ENCODE measurements around the gene MACO1. TPM values are rescaled to one million over a fixed set of nuclear protein-coding genes. Genes with fewer than 3 reads are reported as not detected.

Gene MACO1
- total and polyA plus RNA-seq, 2 of the 13 experiments (the other 11 are each of a cell fraction or from before 2014, with no cell fraction given): 9.7 to 17.0 TPM

DNA sequence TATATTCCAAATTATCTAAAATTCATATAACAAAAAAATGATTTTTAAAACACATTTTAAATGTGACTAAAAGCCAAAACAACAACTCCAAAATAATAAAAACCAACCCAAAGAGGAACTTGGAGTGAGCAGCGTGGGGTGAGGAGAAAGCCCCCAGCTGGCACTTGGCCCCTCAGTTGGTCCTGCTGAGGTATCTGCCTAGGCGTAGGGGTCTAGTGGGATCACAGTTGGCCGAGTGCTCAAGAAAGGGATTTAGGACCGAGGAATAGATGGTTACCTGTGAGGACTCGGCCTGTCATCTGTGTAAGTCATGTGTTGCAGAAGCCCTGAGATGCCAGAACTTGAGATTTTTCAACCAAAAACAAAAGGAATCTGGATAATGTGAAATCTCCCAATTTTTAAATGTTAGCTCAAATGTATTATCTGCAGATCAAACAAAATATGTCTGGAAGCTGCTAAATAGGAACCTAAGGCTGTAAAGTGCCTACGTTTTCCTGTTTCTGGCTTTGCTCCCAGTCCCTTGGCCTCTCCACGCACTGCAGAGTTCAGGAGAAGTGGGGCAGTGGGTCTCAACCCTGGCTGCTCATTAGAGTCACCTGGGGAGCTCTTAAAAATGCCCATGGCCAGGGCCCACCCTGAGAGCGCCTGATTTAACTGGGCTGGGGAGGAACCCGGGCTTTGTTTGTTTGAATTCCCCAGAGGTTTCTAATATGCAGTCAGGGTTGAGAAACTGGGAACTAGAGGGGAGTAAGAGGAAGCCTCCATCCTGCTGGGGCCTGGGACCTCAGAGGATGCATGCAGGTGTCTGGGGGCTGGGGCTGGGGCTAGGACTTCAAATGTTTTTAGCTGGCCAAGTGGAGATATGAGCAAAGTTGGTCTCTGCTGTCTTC, 74.3 kb downstream of the MACO1 start:
- no peak overlapping the region for H2AFZ ChIP-seq (ENCODE audit: low read length)
- H3K27me3 ChIP-seq (ENCODE audit: control insufficient read depth in 1 of 2, insufficient read depth in 2 of 2, low read length in 2 of 2): no peaks in the 10 kb centered on the region; a peak in 1 of 5 replicates
- H3K4me1 ChIP-seq (ENCODE audit: insufficient read depth, low read length): peaks cover 25% of the 10 kb centered on the region
- in situ Hi-C loops (cut with HindIII; ENCODE audit: extremely low pct_ligation_motif_present, low pct_unique_long_range_greater_than_20kb) (loop anchor here (25.0 kb wide), 1 partner anchor 93 kb away; the partner anchor contains the start of gene RHCE), intact Hi-C loops (cut with micrococcal nuclease; ENCODE audit: unreplicated experiment) (no loop called here)
- no peak overlapping the region for H3K4me2 ChIP-seq (ENCODE audit: low read depth, low read length)
- no peak overlapping the region for H3K4me3 ChIP-seq (replicated peaks in 1 of 3; ENCODE audit: insufficient read depth in 1 of 3, low read depth in 2 of 3, low read length in 3 of 3)
- no peaks in the 10 kb centered on the region for H3K36me3 ChIP-seq (replicated peaks in 1 of 2; ENCODE audit: control insufficient read depth in 1 of 2, insufficient read depth in 2 of 2, low read length in 2 of 2)
- TF ChIP-seq ZNF333 (CRISPR knock-in tag; IDR thresholded peaks at IDR 0.05; ENCODE audit: borderline replicate concordance): no peak
- no peak for TF ChIP-seq KLF11 (CRISPR knock-in tag; IDR thresholded peaks at IDR 0.05)
- no peak for TF ChIP-seq PAWR (CRISPR knock-in tag; IDR thresholded peaks at IDR 0.05; ENCODE audit: borderline replicate concordance)
- no peak for TF ChIP-seq ZNF329 (CRISPR knock-in tag; IDR thresholded peaks at IDR 0.05; ENCODE audit: low read depth)
- no peak for TF ChIP-seq BRD4 (CRISPR knock-in tag; IDR thresholded peaks at IDR 0.05)
- no peak for TF ChIP-seq HDAC6 (IDR thresholded peaks at IDR 0.05; ENCODE audit: low read depth, low read length)
- TF ChIP-seq KLF12 (CRISPR knock-in tag; IDR thresholded peaks at IDR 0.05; ENCODE audit: borderline replicate concordance): no peak
- TF ChIP-seq, protein P1, sequence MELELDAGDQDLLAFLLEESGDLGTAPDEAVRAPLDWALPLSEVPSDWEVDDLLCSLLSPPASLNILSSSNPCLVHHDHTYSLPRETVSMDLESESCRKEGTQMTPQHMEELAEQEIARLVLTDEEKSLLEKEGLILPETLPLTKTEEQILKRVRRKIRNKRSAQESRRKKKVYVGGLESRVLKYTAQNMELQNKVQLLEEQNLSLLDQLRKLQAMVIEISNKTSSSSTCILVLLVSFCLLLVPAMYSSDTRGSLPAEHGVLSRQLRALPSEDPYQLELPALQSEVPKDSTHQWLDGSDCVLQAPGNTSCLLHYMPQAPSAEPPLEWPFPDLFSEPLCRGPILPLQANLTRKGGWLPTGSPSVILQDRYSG (CRISPR knock-in tag; IDR thresholded peaks at IDR 0.05): no peak
- TF ChIP-seq THAP11 (CRISPR knock-in tag; IDR thresholded peaks at IDR 0.05): no peak
- TF ChIP-seq, protein P2, sequence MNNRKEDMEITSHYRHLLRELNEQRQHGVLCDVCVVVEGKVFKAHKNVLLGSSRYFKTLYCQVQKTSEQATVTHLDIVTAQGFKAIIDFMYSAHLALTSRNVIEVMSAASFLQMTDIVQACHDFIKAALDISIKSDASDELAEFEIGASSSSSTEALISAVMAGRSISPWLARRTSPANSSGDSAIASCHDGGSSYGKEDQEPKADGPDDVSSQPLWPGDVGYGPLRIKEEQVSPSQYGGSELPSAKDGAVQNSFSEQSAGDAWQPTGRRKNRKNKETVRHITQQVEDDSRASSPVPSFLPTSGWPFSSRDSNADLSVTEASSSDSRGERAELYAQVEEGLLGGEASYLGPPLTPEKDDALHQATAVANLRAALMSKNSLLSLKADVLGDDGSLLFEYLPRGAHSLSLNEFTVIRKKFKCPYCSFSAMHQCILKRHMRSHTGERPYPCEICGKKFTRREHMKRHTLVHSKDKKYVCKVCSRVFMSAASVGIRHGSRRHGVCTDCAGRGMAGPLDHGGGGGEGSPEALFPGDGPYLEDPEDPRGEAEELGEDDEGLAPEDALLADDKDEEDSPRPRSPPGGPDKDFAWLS (CRISPR knock-in tag; IDR thresholded peaks at IDR 0.05; ENCODE audit: borderline replicate concordance): no peak
- TF ChIP-seq STAT5B (CRISPR knock-in tag; IDR thresholded peaks at IDR 0.05): no peak
- TF ChIP-seq, protein P3, sequence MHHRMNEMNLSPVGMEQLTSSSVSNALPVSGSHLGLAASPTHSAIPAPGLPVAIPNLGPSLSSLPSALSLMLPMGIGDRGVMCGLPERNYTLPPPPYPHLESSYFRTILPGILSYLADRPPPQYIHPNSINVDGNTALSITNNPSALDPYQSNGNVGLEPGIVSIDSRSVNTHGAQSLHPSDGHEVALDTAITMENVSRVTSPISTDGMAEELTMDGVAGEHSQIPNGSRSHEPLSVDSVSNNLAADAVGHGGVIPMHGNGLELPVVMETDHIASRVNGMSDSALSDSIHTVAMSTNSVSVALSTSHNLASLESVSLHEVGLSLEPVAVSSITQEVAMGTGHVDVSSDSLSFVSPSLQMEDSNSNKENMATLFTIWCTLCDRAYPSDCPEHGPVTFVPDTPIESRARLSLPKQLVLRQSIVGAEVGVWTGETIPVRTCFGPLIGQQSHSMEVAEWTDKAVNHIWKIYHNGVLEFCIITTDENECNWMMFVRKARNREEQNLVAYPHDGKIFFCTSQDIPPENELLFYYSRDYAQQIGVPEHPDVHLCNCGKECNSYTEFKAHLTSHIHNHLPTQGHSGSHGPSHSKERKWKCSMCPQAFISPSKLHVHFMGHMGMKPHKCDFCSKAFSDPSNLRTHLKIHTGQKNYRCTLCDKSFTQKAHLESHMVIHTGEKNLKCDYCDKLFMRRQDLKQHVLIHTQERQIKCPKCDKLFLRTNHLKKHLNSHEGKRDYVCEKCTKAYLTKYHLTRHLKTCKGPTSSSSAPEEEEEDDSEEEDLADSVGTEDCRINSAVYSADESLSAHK (CRISPR knock-in tag; IDR thresholded peaks at IDR 0.05; ENCODE audit: borderline replicate concordance): no peak
- TF ChIP-seq TOPORS (CRISPR knock-in tag; IDR thresholded peaks at IDR 0.05): no peak
- TF ChIP-seq, protein P4, sequence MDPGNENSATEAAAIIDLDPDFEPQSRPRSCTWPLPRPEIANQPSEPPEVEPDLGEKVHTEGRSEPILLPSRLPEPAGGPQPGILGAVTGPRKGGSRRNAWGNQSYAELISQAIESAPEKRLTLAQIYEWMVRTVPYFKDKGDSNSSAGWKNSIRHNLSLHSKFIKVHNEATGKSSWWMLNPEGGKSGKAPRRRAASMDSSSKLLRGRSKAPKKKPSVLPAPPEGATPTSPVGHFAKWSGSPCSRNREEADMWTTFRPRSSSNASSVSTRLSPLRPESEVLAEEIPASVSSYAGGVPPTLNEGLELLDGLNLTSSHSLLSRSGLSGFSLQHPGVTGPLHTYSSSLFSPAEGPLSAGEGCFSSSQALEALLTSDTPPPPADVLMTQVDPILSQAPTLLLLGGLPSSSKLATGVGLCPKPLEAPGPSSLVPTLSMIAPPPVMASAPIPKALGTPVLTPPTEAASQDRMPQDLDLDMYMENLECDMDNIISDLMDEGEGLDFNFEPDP (CRISPR knock-in tag; conservative IDR thresholded peaks at IDR 0.05): no peak
- ATAC-seq (no peak; the same call in 2 of the 3 replicates), DNase-seq (ENCODE audit: low spot score) (no peak), FAIRE-seq (no peak)
- no peak overlapping the region for H3K9ac ChIP-seq (ENCODE audit: insufficient read depth, low read depth, low read length)
- ChIA-PET POLR2A (no interaction called here), CTCF (ENCODE audit: low intra/inter-chr PET ratio, low total read pairs) (no interaction called here)
- no TSS peak for BruUV-seq (replicated peaks)
- H3K9me3 ChIP-seq (ENCODE audit: low read length): no peaks in the 10 kb centered on the region
- H3K79me2 ChIP-seq (ENCODE audit: insufficient read depth, low read length): no peaks in the 10 kb centered on the region
- H3K27ac ChIP-seq (ENCODE audit: extremely low read length, insufficient read depth, low read length): no peak overlapping the region
- H4K20me1 ChIP-seq (ENCODE audit: insufficient read depth, low read length): no peaks in the 10 kb centered on the region
- WGBS (ENCODE audit: low lambda C conversion rate): 80% methylated on average over 9 of the region's 9 CpGs

Measured in HepG2 (cell line).